ENCODE data around the gene PDZD2.

DNA sequence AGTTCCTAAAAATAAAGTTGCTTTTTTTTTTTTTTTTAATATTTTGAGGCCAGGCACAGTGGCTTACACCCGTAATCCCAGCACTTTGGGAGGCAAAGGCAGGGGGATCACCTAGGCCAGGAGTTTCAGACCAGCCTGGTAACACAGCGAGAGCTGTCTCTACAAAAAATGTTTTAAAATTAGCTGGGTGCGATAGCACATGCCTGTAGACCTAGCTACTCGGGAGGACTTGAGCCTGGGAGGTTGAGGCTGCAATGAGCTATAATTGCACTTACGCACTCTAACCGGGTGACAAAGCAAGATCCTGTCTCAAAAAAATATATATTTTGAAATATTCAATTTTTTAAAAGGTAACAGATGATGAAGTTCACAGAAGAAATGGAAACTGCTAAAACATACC lies 512.3 kb downstream of the PDZD2 start:
- TF ChIP-seq, protein P1, sequence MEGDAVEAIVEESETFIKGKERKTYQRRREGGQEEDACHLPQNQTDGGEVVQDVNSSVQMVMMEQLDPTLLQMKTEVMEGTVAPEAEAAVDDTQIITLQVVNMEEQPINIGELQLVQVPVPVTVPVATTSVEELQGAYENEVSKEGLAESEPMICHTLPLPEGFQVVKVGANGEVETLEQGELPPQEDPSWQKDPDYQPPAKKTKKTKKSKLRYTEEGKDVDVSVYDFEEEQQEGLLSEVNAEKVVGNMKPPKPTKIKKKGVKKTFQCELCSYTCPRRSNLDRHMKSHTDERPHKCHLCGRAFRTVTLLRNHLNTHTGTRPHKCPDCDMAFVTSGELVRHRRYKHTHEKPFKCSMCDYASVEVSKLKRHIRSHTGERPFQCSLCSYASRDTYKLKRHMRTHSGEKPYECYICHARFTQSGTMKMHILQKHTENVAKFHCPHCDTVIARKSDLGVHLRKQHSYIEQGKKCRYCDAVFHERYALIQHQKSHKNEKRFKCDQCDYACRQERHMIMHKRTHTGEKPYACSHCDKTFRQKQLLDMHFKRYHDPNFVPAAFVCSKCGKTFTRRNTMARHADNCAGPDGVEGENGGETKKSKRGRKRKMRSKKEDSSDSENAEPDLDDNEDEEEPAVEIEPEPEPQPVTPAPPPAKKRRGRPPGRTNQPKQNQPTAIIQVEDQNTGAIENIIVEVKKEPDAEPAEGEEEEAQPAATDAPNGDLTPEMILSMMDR (IDR thresholded peaks at IDR 0.05): no peak
- TF ChIP-seq POLR2A (IDR thresholded peaks at IDR 0.05): no peak
